ACC112 (cell line): ENCODE measurements around the gene PRR4.

ENCODE experiments used
- H2AFZ ChIP-seq: fragments of 200-600 bp; sonication (generic); one replicate; pipeline ENCODE4 v1.6.0; 2017; ENCODE audit warnings: antibody characterized with exemption, low read length; ENCODE audit not compliant: unreplicated experiment
- H3K27ac ChIP-seq: fragments of 200-600 bp; sonication (generic); 2 replicates; pipeline ENCODE4 v1.5.1; 2014; ENCODE audit warnings: low read depth, mild to moderate bottlenecking, antibody characterized with exemption, low read length, moderate library complexity
- H3K27me3 ChIP-seq: fragments of 200-600 bp; sonication (generic); 2 replicates; pipeline ENCODE4 v1.6.1; 2014; ENCODE audit warnings: mild to moderate bottlenecking, antibody characterized with exemption, low read length, moderate library complexity, mixed read lengths; ENCODE audit not compliant: insufficient read depth
- H3K36me3 ChIP-seq: fragments of 200-600 bp; sonication (generic); 2 replicates; pipeline ENCODE4 v1.6.1; 2016; ENCODE audit warnings: mild to moderate bottlenecking, antibody characterized with exemption, low read length, moderate library complexity, mixed read lengths; ENCODE audit not compliant: insufficient read depth
- H3K4me1 ChIP-seq: fragments of 200-600 bp; sonication (generic); one replicate; pipeline ENCODE4 v1.6.1; 2016; ENCODE audit warnings: low read length, mixed read lengths; ENCODE audit not compliant: insufficient read depth, unreplicated experiment, control insufficient read depth
- H3K4me3 ChIP-seq: fragments of 200-600 bp; sonication (generic); 2 replicates; pipeline ENCODE4 v1.5.1; 2014; ENCODE audit warnings: mild to moderate bottlenecking, low read depth, low read length
- H3K79me2 ChIP-seq: fragments of 200-600 bp; sonication (generic); one replicate; pipeline ENCODE4 v1.6.0; 2016; ENCODE audit warnings: low read length; ENCODE audit not compliant: control insufficient read depth, unreplicated experiment, insufficient read depth

PRR4 gene

DNA sequence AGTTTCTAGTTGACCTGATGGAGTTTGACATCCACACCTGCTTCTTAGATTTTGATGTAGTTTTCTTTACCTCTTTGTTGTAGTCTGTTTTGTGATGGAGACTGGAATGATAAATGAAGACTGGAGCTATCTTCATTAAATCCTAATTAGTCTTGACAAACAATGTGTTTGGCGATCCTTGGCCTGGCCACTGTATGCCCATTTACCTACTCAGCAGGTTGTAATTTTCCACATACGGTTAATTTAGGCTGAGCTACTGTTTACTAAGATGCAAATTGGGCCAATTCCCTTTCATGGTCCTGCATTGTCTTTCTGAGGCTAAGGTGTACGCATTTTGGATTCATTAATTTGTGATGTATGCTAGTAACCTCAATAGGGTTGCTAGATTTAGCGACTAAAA, 46.7 kb downstream of the PRR4 start, which contains the start of gene TAS2R7:
TAS2R7 (minus strand) TSS at position 41 of the 400 bp plus-strand sequence. CDS start 57 bp downstream, outside the sequence.
- Histone ChIP-seq H3K36me3 (no peaks in the 10 kb centered on the region), H3K4me1 (no peaks in the 10 kb centered on the region), H3K27ac (no peak within 1 kb of the TSS), H3K4me3 (no peak within 1 kb of the TSS), H3K27me3 (peaks cover 61% of the 10 kb centered on the region), H3K79me2 (no peaks in the 10 kb centered on the region), H2AFZ (no peak within 1 kb of the TSS)

DNA sequence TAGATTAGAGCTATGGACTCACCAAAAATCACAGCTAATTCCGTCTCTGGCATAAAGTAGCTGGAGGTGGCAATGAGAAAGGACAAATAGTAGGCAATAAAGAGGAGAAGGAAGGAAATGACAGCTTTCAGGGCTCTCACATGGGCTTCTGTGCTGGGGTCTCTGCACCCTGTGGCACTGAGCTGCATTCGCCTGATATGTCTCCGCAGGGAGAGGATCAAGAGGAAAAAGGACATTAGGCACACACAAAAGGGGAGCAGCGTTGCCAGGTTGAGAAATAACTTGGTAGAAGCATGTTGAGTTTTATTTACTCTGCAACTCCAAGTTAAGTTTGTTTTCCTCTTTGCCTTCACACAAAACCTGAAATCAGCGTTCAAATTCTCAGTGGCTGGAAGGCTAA, 47.5 kb downstream of the PRR4 start:
- Histone ChIP-seq H2AFZ (no peak overlapping the region), H3K4me1 (no peaks in the 10 kb centered on the region), H3K79me2 (no peaks in the 10 kb centered on the region), H3K4me3 (no peak overlapping the region), H3K27me3 (peaks cover 64% of the 10 kb centered on the region), H3K27ac (no peak overlapping the region), H3K36me3 (no peaks in the 10 kb centered on the region)
